ENCODE data around the gene ANO3.

Gene ANO3

GRCh38 chr11:26710489-26710888, 378.6 kb downstream of the ANO3 start:
- DNase-seq (ENCODE audit: low spot score), result no peak

- no peak for DNase-seq (ENCODE audit: low spot score)
Measured at GRCh38 chr11:26712497-26712896, 380.6 kb downstream of the ANO3 start.

Data from germinal center (tissue), 1 donor.